Measurements from ENCODE around the gene TEX11. TPM values are rescaled to one million over a fixed set of nuclear protein-coding genes. Genes with fewer than 3 reads are reported as not detected.
"Not testable (repeated sequence)": the region's sequence is repeated elsewhere in the genome, so short reads cannot be mapped to it uniquely, and the experiment has no call there.

TEX11 gene
- total and polyA plus RNA-seq, 2 experiments from 2014 or later: not detected

DNA sequence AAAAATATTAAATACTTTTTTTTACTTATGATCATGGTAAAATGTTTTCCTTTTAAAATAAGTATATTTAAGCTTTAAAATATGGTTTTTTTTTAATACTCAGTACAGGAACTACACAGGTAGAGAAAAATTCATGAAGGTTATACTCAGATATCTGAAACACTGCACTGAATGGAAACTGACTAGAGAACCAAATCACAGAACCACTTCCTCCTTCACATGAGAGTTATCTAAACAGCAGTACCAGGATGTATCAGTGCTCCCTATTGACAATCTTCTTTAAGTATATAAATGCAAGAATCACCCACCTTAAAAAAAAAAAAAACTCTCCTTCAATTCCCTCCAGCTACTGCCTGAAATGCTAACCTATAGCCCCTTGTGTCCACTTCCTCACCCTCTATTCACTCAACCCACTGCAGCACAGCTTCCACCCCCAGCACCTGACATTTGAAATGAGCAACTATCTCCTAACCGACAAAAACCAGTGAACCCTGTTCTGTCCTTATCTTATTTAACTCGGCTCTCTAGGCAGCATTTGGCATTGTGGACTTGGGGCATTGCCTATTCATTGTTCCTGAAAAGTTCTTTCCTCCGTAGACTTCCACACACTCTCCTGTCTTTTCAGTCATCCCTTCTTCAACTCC lies 13.3 kb upstream of the TEX11 start:
- H3K9me3 ChIP-seq (ENCODE audit: low read depth): no peaks in the 10 kb centered on the region
- H3K4me1 ChIP-seq (ENCODE audit: insufficient read depth): no peaks in the 10 kb centered on the region
- no peak overlapping the region for H3K9ac ChIP-seq
- no peak for DNase-seq
- H3F3A ChIP-seq (ENCODE audit: insufficient read depth): no peaks in the 10 kb centered on the region
- in situ Hi-C loops (cut with MboI): no loop called here
- H3K36me3 ChIP-seq (ENCODE audit: low read depth): no peaks in the 10 kb centered on the region
- no peaks in the 10 kb centered on the region for H4K20me1 ChIP-seq (ENCODE audit: insufficient read depth)
- TF ChIP-seq EZH2 (IDR thresholded peaks at IDR 0.05; ENCODE audit: insufficient read depth, poor library complexity, severe bottlenecking): no peak
- no peak for TF ChIP-seq EZH2phosphoT487 (IDR thresholded peaks at IDR 0.05; ENCODE audit: insufficient read depth, low read depth)
- WGBS, 2 experiments (ENCODE audit: low coverage in 1 of 2, low lambda C conversion rate in 2 of 2, missing lambda C conversion rate in 2 of 2): 3% methylated on average over 3 of the region's 3 CpGs
- no peaks in the 10 kb centered on the region for H3K79me2 ChIP-seq (ENCODE audit: insufficient read depth)
- no peaks in the 10 kb centered on the region; the same call in 1 of the 2 replicates for H3K27me3 ChIP-seq (replicated peaks; ENCODE audit: insufficient read depth)
- no peaks in the 10 kb centered on the region for H3K9me2 ChIP-seq (ENCODE audit: insufficient read depth)
- no peak overlapping the region for H3K27ac ChIP-seq
- no peak overlapping the region for H3K4me3 ChIP-seq
- no peak overlapping the region for H2AFZ ChIP-seq
- no peak overlapping the region for H3K4me2 ChIP-seq (ENCODE audit: unreplicated experiment)

- H3K36me3 ChIP-seq (ENCODE audit: low read depth): no peaks in the 10 kb centered on the region
- H4K20me1 ChIP-seq (ENCODE audit: insufficient read depth): no peaks in the 10 kb centered on the region
- no peaks in the 10 kb centered on the region for H3K27me3 ChIP-seq (replicated peaks; ENCODE audit: insufficient read depth)
- in situ Hi-C loops (cut with MboI): no loop called here
- H3F3A ChIP-seq (ENCODE audit: insufficient read depth): no peaks in the 10 kb centered on the region
- no peak for DNase-seq
- H2AFZ ChIP-seq: no peak overlapping the region
- no peak for TF ChIP-seq EZH2phosphoT487 (IDR thresholded peaks at IDR 0.05; ENCODE audit: insufficient read depth, low read depth)
- H3K4me3 ChIP-seq: no peak overlapping the region
- no peak overlapping the region for H3K9ac ChIP-seq
- H3K4me1 ChIP-seq (ENCODE audit: insufficient read depth): no peaks in the 10 kb centered on the region
- H3K79me2 ChIP-seq (ENCODE audit: insufficient read depth): no peaks in the 10 kb centered on the region
- 43 to 48% methylated on average over 4 of the region's 4 CpGs for WGBS, 2 experiments (ENCODE audit: low coverage in 1 of 2, low lambda C conversion rate in 2 of 2, missing lambda C conversion rate in 2 of 2)
- no peaks in the 10 kb centered on the region for H3K9me2 ChIP-seq (ENCODE audit: insufficient read depth)
- no peak overlapping the region for H3K27ac ChIP-seq
- no peak overlapping the region for H3K4me2 ChIP-seq (ENCODE audit: unreplicated experiment)
- no peaks in the 10 kb centered on the region for H3K9me3 ChIP-seq (ENCODE audit: low read depth)
These were observed 8.2 kb upstream of the TEX11 start for GRCh38 chrX:70916754-70917153.

- in situ Hi-C loops (cut with MboI): no loop called here
- H3K79me2 ChIP-seq (ENCODE audit: insufficient read depth): no peaks in the 10 kb centered on the region
- H2AFZ ChIP-seq: no peak overlapping the region
- DNase-seq: no peak
- no peaks in the 10 kb centered on the region for H3F3A ChIP-seq (ENCODE audit: insufficient read depth)
- H3K36me3 ChIP-seq (ENCODE audit: low read depth): no peaks in the 10 kb centered on the region
- H3K4me2 ChIP-seq (ENCODE audit: unreplicated experiment): no peak overlapping the region
- no peak overlapping the region for H3K9ac ChIP-seq
- 65 to 85% methylated on average over 11 of the region's 11 CpGs for WGBS, 2 experiments (ENCODE audit: low coverage in 1 of 2, low lambda C conversion rate in 2 of 2, missing lambda C conversion rate in 2 of 2)
- no peaks in the 10 kb centered on the region for H3K4me1 ChIP-seq (ENCODE audit: insufficient read depth)
- TF ChIP-seq EZH2 (IDR thresholded peaks at IDR 0.05; ENCODE audit: insufficient read depth, poor library complexity, severe bottlenecking) (no peak), EZH2phosphoT487 (IDR thresholded peaks at IDR 0.05; ENCODE audit: insufficient read depth, low read depth) (no peak)
- no peak overlapping the region for H3K4me3 ChIP-seq
- no peaks in the 10 kb centered on the region for H3K27me3 ChIP-seq (replicated peaks; ENCODE audit: insufficient read depth)
- no peak overlapping the region for H3K27ac ChIP-seq
- no peaks in the 10 kb centered on the region for H4K20me1 ChIP-seq (ENCODE audit: insufficient read depth)
- H3K9me2 ChIP-seq (ENCODE audit: insufficient read depth): no peaks in the 10 kb centered on the region
- no peaks in the 10 kb centered on the region for H3K9me3 ChIP-seq (ENCODE audit: low read depth)
These were observed 611 bp downstream of the TEX11 start for GRCh38 chrX:70907900-70908299.

DNA sequence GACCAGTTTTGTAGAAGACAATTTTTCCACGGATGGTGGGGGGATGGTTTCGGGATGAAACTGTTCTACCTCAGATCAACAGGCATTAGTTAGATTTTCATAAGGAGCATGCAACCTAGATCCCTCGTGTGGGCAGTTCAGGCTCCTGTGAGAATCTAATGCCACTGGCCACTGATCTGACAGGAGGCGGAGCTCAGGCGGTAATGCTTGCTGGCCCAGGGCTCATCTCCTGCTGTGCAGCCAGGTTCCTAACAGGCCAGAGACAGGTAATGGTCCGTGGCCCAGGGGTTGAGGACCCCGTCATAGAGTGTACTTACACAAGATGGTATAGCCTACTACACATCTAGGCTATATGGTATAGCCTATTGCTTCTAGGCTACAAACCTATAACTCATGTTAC lies 7.0 kb downstream of the TEX11 start:
- no peaks in the 10 kb centered on the region for H3K36me3 ChIP-seq (ENCODE audit: low read depth)
- H3F3A ChIP-seq (ENCODE audit: insufficient read depth): no peaks in the 10 kb centered on the region
- no peaks in the 10 kb centered on the region for H3K79me2 ChIP-seq (ENCODE audit: insufficient read depth)
- no peaks in the 10 kb centered on the region for H3K9me3 ChIP-seq (ENCODE audit: low read depth)
- in situ Hi-C loops (cut with MboI): no loop called here
- H3K4me1 ChIP-seq (ENCODE audit: insufficient read depth): no peaks in the 10 kb centered on the region
- H3K4me2 ChIP-seq (ENCODE audit: unreplicated experiment): no peak overlapping the region
- DNase-seq: no peak
- 11 to 15% methylated on average over 4 to 7 of the region's 7 CpGs for WGBS, 2 experiments (ENCODE audit: low coverage in 1 of 2, low lambda C conversion rate in 2 of 2, missing lambda C conversion rate in 2 of 2)
- no peak overlapping the region for H3K27ac ChIP-seq
- H3K27me3 ChIP-seq (replicated peaks; ENCODE audit: insufficient read depth): no peaks in the 10 kb centered on the region
- no peak overlapping the region for H3K4me3 ChIP-seq
- TF ChIP-seq EZH2phosphoT487 (IDR thresholded peaks at IDR 0.05; ENCODE audit: insufficient read depth, low read depth): no peak
- H2AFZ ChIP-seq: no peak overlapping the region
- H3K9me2 ChIP-seq (ENCODE audit: insufficient read depth): no peaks in the 10 kb centered on the region
- no peaks in the 10 kb centered on the region for H4K20me1 ChIP-seq (ENCODE audit: insufficient read depth)
- no peak overlapping the region for H3K9ac ChIP-seq

DNA sequence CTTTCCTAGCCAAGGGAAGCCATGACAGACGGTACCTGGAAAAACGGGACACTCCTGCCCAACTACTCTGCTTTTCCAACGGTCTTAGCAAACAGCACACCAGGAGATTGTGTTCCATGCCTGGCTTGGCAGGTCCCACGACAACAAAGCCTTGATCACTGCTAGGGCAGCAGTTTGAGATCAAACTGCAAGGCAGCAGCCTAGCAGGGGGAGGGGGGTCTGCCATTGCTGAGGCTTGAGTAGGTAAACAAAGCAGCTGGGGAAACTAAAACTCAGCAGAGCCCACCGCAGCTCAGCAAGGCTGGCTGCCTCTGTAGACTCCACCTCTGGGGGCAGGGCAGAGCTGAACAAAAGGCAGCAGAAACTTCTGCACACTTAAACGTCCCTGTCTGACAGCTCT lies 18.1 kb downstream of the TEX11 start:
- H3K27ac ChIP-seq; H3K36me3 ChIP-seq (ENCODE audit: low read depth); H3K79me2 ChIP-seq (ENCODE audit: insufficient read depth); H3K4me1 ChIP-seq (ENCODE audit: insufficient read depth); H4K20me1 ChIP-seq (ENCODE audit: insufficient read depth); H3K4me2 ChIP-seq (ENCODE audit: unreplicated experiment); H3K9me2 ChIP-seq (ENCODE audit: insufficient read depth); DNase-seq; H2AFZ ChIP-seq; H3K9me3 ChIP-seq (ENCODE audit: low read depth); H3K9ac ChIP-seq; in situ Hi-C loops (cut with MboI); H3K4me3 ChIP-seq; H3F3A ChIP-seq (ENCODE audit: insufficient read depth); H3K27me3 ChIP-seq (replicated peaks; ENCODE audit: insufficient read depth): not testable (repeated sequence)
- 23 to 29% methylated on average over 5 to 6 of the region's 6 CpGs for WGBS, 2 experiments (ENCODE audit: low coverage in 1 of 2, low lambda C conversion rate in 2 of 2, missing lambda C conversion rate in 2 of 2)

All from GM23248 (cell line).